Kidney tubule cell (primary cell): ENCODE measurements around the gene HSPA2.

Source experiments
- DNase-seq: peaks from one replicate; pipeline ENCODE4 v3.0.0-alpha.2; 2018; ENCODE audit warnings: low spot score

The HSPA2 gene

GRCh38 chr14:64540208-64541202, at the start of gene HSPA2:
Gene HSPA2, plus strand, starts transcription at chr14:64540741. Its CDS starts 109 bp downstream, at chr14:64540850.
- DNase-seq = peak; percentile 100

GRCh38 chr14:64491637-64492036, 48.9 kb upstream of the HSPA2 start:
- DNase-seq = no peak

GRCh38 chr14:64493455-64493854, 47.1 kb upstream of the HSPA2 start:
- DNase-seq = no peak

- DNase-seq = no peak
Observed at GRCh38 chr14:64495252-64495651, 45.3 kb upstream of the HSPA2 start.

- no peak for DNase-seq
Observed at GRCh38 chr14:64496764-64497163, 43.8 kb upstream of the HSPA2 start.

GRCh38 chr14:64500088-64500487, 40.5 kb upstream of the HSPA2 start:
- no peak for DNase-seq

GRCh38 chr14:64501411-64502171, 39.0 kb upstream of the HSPA2 start:
- DNase-seq = peak; percentile 75

- peak; percentile 44 for DNase-seq
Observed at GRCh38 chr14:64502456-64502855, 38.1 kb upstream of the HSPA2 start.

GRCh38 chr14:64502887-64503433, 37.6 kb upstream of the HSPA2 start:
- DNase-seq = peak; percentile 43

GRCh38 chr14:64503434-64504309, 36.9 kb upstream of the HSPA2 start, which contains the start of gene ZBTB25:
Gene ZBTB25, minus strand, starts transcription at chr14:64503838. Its CDS starts 13,305 bp downstream, at chr14:64490533.
- peak; percentile 94 for DNase-seq

- peak; percentile 89 for DNase-seq
Observed at GRCh38 chr14:64504310-64504896, 36.1 kb upstream of the HSPA2 start, which contains the start of gene ZBTB1. Gene ZBTB1, plus strand, starts transcription at chr14:64504770. Its CDS starts 16,735 bp downstream, at chr14:64521505.

GRCh38 chr14:64504897-64505794, 35.4 kb upstream of the HSPA2 start:
- DNase-seq = peak; percentile 86

GRCh38 chr14:64506721-64507120, 33.8 kb upstream of the HSPA2 start:
- DNase-seq = peak; percentile 22

GRCh38 chr14:64507376-64508156, 33.0 kb upstream of the HSPA2 start:
- DNase-seq = peak; percentile 70

- DNase-seq = no peak
Observed at GRCh38 chr14:64508215-64508776, 32.2 kb upstream of the HSPA2 start.

- DNase-seq = no peak
Observed at GRCh38 chr14:64509036-64509435, 31.5 kb upstream of the HSPA2 start.

GRCh38 chr14:64510825-64511671, 29.5 kb upstream of the HSPA2 start:
- DNase-seq = peak; percentile 73

- DNase-seq = no peak
Observed at GRCh38 chr14:64513271-64513670, 27.3 kb upstream of the HSPA2 start.
